Measurements from ENCODE around the gene MINDY3. TPM values are rescaled to one million over a fixed set of nuclear protein-coding genes. Genes with fewer than 3 reads are reported as not detected.

The MINDY3 gene
- 15.5 and 20.5 TPM in 2 replicates for total RNA-seq

DNA sequence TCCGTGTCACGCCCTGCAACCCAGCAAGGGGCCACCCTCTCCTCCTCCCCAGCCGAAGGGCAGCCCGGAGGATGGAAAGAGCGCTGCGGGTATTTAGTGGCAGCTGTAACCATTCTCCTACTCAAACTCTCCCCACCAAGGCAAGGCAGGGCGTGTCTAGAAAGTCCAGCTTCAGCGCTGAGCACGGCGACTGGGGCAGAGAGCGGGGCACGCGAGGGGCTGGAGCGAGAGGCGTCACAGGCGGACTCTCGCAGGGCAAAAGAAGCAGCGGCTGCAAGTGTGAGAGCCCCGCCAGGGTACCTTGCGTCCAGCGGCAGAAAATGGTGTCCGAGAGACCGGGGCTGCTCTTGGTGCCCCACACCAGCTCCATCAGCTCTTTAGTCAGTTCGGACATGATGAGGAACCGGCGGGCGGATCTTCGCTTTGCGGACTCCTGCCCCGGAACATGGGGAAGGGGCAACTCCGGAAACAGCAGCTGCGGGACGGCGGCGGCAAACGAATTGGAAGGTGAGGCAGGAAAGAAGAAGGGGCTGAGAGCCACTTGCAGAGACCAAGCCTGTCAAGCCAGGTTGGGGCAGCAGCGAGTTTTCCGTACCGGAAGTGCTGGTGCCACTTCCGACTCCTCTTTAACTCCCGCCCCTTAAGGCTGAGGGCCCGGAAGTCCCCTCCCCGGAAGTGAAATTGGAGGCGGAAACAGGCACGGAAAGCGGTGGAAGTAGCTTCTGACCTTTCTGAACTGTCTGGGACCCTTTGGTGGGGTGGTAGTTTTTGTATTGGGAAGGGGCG lies at the start of gene MINDY3:
Gene MINDY3 (minus strand): TSS at position 602 of the 786 bp plus-strand sequence. CDS start 208 bp downstream, at position 394.
- peak within 1 kb of the TSS; percentile 90 for H3K4me3 ChIP-seq (ENCODE audit: low read depth, low read length)
- DNase-seq (ENCODE audit: low read depth): peak; percentile 46
- TF ChIP-seq, protein P1, sequence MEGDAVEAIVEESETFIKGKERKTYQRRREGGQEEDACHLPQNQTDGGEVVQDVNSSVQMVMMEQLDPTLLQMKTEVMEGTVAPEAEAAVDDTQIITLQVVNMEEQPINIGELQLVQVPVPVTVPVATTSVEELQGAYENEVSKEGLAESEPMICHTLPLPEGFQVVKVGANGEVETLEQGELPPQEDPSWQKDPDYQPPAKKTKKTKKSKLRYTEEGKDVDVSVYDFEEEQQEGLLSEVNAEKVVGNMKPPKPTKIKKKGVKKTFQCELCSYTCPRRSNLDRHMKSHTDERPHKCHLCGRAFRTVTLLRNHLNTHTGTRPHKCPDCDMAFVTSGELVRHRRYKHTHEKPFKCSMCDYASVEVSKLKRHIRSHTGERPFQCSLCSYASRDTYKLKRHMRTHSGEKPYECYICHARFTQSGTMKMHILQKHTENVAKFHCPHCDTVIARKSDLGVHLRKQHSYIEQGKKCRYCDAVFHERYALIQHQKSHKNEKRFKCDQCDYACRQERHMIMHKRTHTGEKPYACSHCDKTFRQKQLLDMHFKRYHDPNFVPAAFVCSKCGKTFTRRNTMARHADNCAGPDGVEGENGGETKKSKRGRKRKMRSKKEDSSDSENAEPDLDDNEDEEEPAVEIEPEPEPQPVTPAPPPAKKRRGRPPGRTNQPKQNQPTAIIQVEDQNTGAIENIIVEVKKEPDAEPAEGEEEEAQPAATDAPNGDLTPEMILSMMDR (conservative IDR thresholded peaks at IDR 0.05; ENCODE audit: low read depth, low read length): no peak

DNA sequence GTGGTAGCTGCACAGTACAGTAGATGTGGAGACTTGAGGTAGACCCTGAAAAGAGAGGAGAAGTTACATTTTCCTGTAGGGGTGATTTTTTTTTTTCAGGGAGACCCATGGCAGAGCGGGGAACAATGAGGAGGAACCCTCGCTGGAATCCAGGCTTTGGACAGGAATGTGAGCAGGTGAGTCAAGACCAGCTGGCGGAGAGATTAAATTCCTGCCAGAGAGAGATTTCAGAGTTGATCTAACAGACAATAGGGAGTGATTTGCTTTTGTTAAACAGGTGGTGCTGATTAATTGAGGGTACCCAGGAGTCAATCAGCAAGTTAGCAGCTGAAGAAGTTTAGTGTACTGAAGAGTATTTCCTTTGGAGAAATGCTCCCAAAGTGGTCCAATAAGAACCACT lies 41.6 kb upstream of the MINDY3 start:
- TF ChIP-seq, protein P1 (conservative IDR thresholded peaks at IDR 0.05; ENCODE audit: low read depth, low read length): no peak
- DNase-seq (ENCODE audit: low read depth): no peak
- no peak overlapping the region for H3K4me3 ChIP-seq (ENCODE audit: low read depth, low read length)

DNA sequence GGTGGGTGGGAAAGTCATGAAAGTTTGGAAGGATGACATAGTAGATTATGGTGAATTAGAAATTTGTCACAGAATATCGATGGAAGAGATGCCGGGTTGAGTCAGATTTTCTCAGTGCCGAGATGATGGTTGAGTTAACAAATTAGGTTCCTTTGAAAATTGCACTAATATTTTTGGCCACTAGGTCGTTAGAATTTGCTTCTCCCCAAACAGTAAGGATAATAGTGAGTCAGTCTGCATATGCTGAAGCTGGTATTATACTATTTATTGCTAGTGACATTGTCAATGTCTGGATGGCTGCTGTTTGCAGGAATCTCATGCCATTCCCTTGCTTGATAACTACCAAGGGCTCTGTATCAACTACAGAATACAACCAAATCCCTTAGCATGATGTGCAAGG lies 37.7 kb upstream of the MINDY3 start:
- TF ChIP-seq, protein P1 (conservative IDR thresholded peaks at IDR 0.05; ENCODE audit: low read depth, low read length): peak; percentile 39
- no peak for DNase-seq (ENCODE audit: low read depth)
- no peak overlapping the region for H3K4me3 ChIP-seq (ENCODE audit: low read depth, low read length)

DNA sequence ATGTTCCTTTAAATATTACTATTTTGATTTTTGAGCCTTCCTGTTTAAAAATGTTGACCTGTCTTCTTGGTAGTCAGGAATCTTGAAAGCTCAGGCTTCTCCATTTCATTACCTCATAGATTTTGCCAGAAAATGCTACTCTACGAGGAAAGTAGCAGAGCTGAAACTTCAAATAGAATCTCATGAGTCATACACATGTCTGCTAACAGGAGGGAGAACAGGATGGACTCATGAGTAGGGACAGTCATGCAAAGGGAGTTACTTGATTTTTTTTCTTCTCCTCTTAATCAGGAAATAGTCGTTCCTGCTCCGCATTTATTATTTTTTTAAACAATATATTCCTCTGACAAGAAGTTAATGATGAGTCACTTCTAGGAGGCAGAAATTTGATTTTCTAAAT lies 37.0 kb upstream of the MINDY3 start:
- TF ChIP-seq, protein P1 (conservative IDR thresholded peaks at IDR 0.05; ENCODE audit: low read depth, low read length): no peak
- DNase-seq (ENCODE audit: low read depth): peak; percentile 13
- H3K4me3 ChIP-seq (ENCODE audit: low read depth, low read length): no peak overlapping the region

DNA sequence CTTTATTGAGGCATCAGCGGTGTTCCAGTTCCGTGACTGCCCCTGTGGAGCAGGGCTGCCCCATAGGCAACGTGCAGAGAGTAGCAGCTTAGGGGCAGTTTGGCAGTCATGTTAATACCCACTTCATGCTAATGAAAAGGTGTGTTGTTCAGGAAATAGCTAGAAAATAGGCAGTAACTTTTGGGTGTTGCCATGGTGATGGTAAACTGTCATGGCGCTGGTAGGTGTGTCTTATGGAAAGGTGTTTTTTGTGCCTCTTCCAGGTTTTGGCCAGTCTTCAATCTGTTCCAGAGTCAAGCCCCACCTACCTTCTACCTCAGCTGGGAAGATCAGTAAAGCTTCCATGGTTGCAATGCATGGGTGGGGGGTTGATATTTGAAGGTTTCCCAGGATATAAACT lies 36.3 kb upstream of the MINDY3 start:
- H3K4me3 ChIP-seq (ENCODE audit: low read depth, low read length): no peak overlapping the region
- DNase-seq (ENCODE audit: low read depth): no peak
- TF ChIP-seq, protein P1 (conservative IDR thresholded peaks at IDR 0.05; ENCODE audit: low read depth, low read length): no peak

DNA sequence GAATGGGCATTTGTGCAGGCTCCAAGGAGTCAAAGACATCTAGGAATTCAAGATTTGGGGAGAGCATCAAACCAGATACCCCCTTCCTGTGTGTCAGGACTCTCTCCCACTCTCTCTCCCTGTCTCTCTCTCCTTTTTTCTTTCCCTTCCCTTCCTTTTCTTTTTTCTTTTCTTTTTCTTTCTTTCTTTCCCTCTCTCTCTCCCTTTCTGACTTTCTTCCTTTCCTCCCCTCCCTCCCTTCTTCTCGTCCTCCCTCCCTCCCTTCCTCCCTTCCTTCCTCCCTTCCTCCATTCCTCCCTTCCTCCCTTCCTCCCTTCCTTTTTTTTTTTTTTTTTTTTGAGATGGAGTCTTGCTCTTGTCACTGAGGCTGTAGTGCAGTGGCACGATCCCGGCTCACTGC lies 24.1 kb upstream of the MINDY3 start:
- H3K4me3 ChIP-seq (ENCODE audit: low read depth, low read length): no peak overlapping the region
- DNase-seq (ENCODE audit: low read depth): no peak
- TF ChIP-seq, protein P1 (conservative IDR thresholded peaks at IDR 0.05; ENCODE audit: low read depth, low read length): no peak

DNA sequence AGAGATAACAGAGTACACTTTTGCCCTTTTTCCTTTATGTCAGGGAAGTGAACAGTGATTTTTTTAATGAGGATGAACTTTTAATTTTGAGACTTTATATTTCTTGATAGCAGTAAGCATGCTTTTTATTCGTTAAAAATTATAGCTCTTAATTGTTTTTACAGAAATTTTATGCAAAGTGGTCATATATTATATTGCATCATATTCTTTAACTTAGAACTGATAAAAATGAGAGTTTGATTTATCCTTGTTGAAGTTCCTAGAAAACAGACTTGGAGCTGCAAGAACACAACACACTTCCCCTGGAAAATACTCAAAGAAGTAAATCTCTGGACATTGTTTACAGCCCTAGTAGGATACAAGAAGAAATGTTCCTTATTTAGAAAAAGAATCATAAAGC lies 21.2 kb upstream of the MINDY3 start:
- H3K4me3 ChIP-seq (ENCODE audit: low read depth, low read length): no peak overlapping the region
- DNase-seq (ENCODE audit: low read depth): no peak
- TF ChIP-seq, protein P1 (conservative IDR thresholded peaks at IDR 0.05; ENCODE audit: low read depth, low read length): no peak

Measured in epithelial cell of proximal tubule (primary cell).